ENCODE measurements around the gene EGR4.

EGR4 gene

DNA sequence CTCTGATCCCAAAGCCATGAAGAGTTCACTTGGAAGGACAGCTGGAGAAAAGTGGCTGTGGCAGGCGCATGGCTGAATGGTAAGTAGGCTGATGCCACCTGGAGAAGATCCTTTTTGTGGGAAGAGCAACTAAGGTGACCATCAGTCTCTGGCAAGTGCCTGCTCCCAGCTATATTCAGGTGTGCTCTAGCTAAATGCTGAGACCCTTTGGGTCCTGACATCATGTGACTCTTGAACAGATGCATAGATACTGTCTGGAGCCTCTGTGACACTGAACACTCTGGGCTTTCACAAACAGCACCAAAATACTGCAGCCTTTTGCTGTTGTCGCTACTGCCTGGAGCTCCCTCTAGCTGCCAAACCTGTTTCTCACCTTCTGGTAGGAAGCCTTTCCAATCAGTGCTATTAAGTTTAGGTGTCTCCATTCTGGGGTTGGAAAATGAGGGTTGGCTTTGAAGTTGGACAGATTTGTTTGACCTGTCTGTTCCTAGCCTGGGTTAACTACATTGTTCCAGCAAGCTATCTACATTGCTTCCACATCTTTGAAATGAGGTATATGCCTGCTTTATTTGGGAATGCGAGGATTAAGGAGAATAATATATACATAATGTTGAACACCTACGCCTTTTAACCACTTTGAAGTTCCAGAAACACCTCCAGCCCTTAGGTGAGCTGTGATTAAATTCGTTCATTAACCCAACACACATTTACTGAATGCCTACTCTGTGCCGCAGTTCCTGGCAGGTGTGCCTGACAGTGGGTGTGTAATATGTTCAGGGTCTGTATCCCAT lies 3.1 kb downstream of the EGR4 start:
- DNase-seq (ENCODE audit: low spot score): peak; percentile 94

- no peak for DNase-seq (ENCODE audit: low spot score)
Observed at GRCh38 chr2:73289304-73289703, 4.0 kb downstream of the EGR4 start.

DNA sequence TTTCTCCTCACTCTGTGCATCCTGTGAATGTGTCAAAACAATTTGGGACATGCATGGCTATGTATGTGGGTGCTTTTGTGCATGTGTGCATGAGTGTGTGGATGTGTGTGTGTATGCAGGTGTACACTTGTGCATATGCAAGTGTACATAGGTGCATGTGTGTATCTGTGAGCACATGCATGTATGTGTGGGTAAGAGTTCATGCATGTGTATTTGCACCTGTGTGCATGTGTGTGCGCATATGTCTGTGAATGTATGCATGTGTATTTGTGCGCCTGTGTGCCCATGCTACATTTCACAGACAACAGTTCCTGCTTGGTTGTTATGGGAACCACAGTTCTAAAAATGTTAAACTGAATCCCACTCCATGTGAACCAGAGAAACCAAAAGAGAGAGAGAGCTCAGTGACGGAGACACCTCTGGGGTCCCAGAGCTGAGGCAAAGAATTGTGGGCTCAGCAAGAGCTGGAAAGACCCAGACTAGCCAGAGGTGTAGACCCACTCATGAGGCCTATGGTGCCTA lies 7.2 kb downstream of the EGR4 start:
- DNase-seq (ENCODE audit: low spot score): no peak

DNA sequence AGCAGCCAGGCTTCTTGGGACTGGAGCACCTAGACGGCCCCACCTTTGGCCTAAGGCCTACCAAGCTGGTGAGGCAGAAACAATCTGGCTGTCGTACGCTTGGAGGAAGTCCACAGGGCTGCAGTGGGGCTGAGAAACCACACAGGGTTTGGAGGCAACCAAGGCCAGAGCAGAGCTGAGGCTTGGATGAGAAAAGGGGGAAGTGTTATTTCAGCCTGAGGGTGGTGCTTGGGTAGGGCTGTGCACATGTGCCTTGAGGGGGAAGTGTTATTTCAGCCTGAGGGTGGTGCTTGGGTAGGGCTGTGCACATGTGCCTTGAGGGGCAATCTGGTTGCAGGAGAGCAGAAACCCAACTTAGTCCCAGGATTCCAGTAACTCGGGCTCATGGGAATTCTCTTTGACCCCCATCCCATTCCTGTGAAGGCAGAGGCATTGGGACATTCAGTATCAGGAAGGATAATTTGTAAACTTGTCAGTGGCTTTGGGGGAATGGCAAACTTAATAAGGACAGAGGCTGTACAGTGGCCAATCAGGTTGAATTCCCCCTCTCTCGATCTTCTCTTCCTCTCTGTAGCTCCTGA lies 8.1 kb downstream of the EGR4 start:
- DNase-seq (ENCODE audit: low spot score): peak; percentile 65

- DNase-seq (ENCODE audit: low spot score): no peak
Observed at GRCh38 chr2:73284296-73285158, 8.8 kb downstream of the EGR4 start, which contains the start of gene FBXO41. Gene FBXO41 (minus strand): TSS chr2:73284478. CDS start chr2:73269630, 14,848 bp downstream.

GRCh38 chr2:73283545-73284295 lies 9.6 kb downstream of the EGR4 start:
- DNase-seq (ENCODE audit: low spot score): no peak

GRCh38 chr2:73282924-73283544 lies 10.3 kb downstream of the EGR4 start:
- no peak for DNase-seq (ENCODE audit: low spot score)

DNA sequence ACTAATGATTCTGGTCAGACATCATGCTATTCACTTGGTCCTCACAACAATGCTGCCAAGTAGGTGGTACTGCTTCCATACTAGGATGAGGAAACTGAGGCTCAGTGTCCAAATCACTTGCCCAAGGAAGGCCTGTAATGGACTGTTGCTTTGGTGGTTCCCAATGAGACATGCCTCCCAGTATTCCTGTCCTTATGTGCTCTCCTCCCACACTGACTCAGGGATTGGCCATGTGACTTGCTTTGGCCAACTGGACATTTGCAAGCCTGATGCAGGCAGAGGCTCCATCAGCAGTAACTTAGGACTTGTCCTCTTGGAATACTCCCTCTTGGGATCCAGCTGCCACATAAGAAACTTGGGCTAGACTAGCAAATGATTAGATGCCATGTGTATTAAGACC lies 12.1 kb downstream of the EGR4 start:
- DNase-seq (ENCODE audit: low spot score): no peak

GRCh38 chr2:73279852-73280251 lies 13.5 kb downstream of the EGR4 start:
- DNase-seq (ENCODE audit: low spot score): no peak

DNA sequence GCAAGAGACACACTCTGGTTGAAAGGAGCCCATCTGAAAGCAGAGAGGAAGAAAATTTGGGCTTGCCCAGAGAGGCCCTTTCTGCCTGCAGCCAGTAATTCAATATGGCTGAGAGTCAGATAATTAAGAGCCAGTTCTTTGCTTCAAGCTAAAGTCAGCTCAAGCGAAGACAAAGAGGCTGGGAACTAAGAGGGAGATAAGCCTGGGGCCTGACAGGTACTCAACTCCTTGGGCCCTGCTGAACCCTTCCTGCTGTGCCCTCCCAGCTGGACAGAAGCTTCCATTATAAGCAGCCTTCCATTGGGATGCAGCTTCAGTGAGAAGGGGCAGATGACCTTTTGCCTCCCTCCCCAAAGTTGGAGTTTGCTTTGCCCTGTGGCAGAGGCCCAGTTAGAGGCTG lies 21.1 kb downstream of the EGR4 start:
- DNase-seq (ENCODE audit: low spot score): no peak

DNA sequence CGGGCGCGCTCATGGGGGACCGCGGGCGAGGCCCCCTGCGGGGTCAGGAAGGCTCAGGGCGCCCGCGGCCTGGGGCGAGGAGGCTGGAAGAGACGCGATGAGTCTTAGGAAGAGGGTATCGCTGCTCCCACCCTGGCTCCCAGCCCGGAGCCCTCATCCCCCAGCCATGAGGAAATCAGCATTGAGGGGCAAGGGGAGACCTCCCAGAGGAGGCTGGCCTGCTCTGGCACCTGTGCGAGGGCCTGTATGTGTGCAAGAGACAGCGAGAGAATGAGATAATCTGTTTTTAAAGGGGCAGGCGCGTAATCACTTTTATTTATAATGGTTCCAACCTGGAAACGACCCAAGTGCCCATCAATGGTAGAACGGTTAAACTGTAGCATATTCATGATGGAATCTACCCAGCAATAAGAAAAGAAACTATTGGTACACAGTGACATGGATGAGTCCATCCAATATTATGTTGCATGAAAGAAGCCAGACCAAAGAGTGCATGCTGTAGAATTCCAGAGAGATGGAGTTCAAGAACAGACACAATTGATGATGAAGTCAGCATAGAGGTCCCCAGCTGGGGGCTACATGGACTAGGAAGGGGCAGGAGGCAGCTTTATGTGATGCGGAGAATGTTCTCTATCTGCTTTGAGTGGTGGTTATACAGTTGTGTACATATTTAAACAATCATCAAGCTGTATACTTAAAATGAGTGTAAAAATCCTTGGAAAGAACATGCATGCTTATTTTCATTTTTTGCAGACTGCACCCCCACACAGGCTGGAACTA lies 23.5 kb downstream of the EGR4 start:
- DNase-seq (ENCODE audit: low spot score): no peak

DNA sequence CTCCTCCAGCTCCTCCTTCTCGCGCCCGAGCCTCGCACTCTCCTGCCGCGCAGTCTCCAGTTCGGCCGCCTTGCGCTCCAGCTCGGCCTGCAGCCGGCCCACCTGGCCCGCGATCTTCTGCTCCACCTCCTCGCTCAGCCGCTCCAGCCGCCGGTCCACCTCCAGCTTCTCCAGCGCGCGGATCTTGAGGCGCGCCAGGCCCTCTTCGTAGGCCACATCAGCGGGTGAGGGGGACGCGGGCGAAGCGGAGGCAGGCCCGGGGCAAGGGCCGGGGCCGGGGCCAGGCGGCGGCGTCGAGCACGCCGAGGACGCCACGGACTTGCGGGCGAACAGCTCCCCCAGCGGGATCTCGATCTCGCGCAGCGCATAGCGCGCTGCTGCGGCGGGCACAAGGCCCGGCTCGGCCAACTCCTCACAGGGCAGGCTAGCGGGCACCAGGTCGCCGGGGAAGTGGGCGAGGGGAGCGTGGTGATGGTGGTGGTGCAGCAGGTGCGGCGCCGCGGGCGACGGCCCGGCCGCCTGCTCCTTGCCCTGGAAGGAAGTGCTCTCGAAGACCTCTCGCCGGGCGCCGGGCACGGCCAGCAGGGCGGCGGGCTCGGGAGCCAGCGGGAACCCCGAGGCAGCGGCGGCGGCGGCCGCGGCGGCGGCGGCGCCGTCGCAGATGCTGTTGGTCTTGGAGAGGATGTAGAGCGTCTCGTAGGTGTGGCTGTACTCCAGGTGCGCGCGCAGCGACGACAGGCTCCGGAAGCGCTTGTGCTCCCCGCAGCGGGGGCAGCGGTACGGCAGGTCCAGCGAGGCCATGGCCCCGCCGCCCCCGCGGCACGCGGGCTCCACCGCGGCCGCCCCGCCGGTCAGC lies 24.3 kb downstream of the EGR4 start:
- no peak for DNase-seq (ENCODE audit: low spot score)

- DNase-seq (ENCODE audit: low spot score): peak; percentile 64
Observed at GRCh38 chr2:73268366-73268829, 24.9 kb downstream of the EGR4 start.

DNA sequence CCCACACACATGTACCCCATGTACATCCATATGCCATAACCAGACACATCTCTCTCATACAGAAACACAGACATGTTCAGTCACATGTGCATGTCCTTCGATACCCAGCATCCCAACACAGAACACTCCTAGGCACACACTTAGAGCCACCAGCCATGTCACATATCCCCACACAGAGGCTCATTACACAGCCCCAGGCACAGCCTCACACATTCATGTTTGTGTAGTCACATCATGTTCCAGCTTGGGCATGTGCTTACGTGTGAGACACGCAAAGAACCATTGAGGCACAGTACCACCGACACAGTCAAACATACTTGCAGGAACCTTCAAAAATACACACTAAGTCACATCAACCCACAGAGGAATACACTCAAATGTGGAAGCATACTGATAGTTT lies 26.3 kb downstream of the EGR4 start:
- DNase-seq (ENCODE audit: low spot score): no peak

DNA sequence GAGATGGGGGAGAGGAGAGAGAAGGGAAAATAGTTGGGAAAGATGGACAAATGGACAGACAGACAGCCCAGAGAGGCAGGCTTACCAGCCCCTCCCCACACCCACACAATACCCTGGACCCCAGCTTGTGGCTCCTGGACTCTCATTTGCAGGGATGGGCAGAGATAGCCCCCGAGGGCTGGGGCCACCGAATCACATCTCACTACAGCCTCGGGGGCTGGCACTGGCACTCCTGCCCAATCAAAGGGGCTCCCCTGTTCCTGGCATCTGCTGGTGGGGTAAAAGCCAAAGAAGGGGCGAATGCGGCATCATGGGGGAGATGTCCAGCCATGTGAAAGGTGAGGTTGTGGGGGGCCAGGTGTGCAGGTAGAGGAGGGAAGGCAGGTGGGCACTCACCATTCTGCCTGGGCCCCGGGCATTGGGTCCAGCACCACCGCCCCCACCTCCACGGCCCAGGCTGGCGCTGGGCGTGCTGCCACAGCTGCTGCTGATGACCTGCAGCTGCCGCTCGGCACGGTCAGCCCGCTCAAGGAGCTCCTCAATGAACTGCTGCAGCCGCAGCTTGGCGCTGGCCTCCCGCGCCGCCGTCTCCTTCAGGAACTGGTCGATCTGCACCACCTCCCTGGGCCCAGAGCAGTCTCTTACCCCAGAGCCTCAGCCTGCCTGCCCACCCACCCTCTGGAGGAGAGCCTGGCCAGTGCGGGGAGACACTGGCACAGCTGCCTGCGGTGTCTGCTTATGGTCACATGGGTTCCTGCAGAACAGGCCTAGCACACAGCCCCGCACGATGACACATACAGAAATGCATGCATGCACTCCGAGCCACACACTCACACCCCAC lies 27.1 kb downstream of the EGR4 start:
- no peak for DNase-seq (ENCODE audit: low spot score)

DNA sequence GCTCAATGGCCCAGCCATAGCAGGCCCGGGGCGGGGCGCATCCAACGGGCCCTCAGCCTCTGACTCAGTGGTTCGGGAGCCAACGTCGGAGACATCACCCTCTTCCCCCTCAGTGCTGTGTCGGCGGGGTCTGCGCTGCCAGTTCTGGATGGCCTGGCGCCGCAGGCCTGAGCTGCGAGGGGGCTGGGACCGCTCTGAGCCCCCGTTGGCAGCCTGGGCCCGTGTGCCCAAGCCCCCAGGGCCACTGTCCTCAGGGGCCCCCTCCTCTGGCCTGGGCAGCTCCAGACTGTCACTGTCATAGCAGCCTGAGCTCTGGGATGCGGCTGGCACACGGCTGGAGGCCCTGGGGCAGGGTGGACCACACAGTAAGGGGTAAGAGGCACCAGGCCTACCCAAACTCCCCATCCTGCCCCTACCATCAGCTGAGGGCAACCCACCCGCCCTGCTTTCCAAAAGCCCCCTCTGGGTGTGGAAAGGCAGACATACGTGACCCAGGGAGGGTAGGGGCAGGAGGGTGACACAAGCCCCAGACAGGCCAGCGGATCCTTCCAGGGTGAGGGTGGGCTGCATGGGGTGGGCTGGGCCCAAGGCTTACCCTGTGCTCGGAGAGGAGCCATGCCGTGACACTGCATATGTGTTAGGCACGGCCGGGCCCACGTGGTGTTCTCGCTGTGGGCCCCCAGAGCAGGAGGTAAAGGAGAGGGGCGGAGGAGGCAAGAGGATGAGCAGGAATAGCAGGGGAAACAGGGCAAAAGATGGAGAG lies 27.9 kb downstream of the EGR4 start:
- no peak for DNase-seq (ENCODE audit: low spot score)

DNA sequence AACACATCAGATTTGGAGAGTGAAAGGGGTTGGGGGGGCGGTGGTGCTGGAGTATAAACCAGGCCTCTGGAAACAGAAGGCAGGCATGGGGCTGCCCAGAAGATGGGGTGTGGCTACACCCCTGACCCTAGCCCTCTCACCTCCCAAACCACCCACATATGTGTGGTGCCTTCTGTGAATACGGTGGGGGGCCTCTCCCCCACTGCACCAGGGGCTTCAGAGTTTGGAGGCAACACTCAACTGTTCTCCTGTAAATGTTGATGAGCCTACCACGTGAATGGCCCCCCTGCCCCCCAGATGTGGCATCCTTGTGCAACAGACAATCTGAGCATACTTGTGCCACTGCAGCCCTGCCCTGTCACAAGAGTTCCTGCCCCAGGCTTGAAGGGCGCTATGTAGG lies 28.6 kb downstream of the EGR4 start:
- DNase-seq (ENCODE audit: low spot score): no peak

- no peak for DNase-seq (ENCODE audit: low spot score)
Observed at GRCh38 chr2:73264332-73264606, 29.1 kb downstream of the EGR4 start.
